Measurements from ENCODE around the gene ZNF263.

The ZNF263 gene

GRCh38 chr16:3295783-3296182 is 12.5 kb downstream of the ZNF263 start:
- H3K4me3 ChIP-seq (ENCODE audit: low read depth, low read length) = no peak overlapping the region
- TF ChIP-seq CTCF (IDR thresholded peaks at IDR 0.05; ENCODE audit: borderline replicate concordance, insufficient read depth, low read depth, low read length) = no peak

DNA sequence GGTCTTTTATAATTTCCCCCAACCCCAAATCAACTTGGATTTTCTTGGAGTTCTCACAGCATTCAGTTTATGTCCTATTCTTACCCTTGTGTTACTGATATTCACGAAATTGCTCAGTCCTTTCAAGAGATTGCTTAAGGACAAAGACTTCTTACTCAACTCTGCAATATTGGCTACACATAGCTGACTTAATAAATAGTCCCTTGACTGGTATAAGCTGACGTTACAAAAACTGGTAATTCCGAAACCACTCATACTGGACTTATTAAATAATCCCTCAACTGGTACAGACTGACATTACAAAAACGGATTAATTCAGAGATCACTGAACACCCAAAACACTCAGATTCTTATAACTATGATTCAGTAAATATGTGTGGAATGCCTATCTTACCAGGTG is 21.1 kb downstream of the ZNF263 start:
- no peak for TF ChIP-seq CTCF (IDR thresholded peaks at IDR 0.05; ENCODE audit: borderline replicate concordance, insufficient read depth, low read depth, low read length)
- H3K4me3 ChIP-seq (ENCODE audit: low read depth, low read length) = no peak overlapping the region

DNA sequence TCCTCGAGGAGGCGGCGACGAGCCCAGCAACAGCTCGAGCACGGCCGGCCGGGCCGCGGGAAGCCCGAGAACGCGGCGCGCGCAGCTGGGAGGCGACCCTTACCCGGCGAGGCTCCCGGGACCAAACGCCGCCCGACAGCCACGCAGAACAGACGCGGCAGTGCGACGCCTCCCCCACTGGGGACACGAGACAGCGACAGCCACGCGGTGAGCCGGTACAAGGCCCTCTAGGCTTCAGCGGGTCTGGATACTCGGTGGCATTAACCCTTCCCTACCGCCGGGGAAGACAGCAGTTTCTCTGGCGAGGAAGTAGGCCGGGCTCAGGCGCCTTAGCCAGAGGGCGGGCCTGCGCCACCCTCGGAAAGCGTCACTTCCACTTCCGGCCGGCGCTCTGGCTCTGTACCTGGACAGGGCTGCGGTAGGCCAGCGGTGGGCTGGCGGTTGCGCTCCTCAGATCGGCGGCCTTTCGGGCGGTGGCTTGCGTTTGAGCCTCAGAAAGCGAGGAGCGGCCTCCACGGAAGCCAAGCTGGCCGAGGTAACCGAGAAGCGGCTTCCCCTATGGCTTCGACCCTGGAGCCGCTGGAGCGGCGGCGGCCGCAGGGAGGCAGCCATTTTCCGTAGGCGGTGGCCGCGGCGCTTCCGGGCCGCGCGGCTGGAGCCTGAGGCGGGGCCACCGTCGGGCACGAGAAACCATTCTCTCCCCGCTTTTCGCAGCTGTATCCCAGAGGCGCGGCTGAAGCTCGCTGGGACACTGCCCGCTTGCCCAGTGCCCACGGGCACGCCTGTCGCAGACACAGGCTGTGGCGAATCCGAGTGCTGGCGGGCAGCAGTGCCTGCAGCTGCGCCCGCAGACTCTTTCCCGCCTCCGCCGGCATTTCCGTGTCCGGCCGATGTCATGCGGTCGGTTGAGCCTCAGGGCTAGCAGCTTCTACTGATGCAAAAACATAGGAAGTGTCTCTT is 22.1 kb downstream of the ZNF263 start, which contains the start of the genes TIGD7 and ZNF75A:
Gene TIGD7 (minus strand): TSS at position 322 of the 960 bp plus-strand sequence. CDS start 4,816 bp downstream, outside the sequence.
Gene ZNF75A (plus strand): TSS at position 389 of the 960 bp plus-strand sequence. CDS start 2,932 bp downstream, outside the sequence.
- TF ChIP-seq CTCF (IDR thresholded peaks at IDR 0.05; ENCODE audit: borderline replicate concordance, insufficient read depth, low read depth, low read length) = no peak
- H3K4me3 ChIP-seq (ENCODE audit: low read depth, low read length) = peak within 1 kb of the TSS; percentile 95

DNA sequence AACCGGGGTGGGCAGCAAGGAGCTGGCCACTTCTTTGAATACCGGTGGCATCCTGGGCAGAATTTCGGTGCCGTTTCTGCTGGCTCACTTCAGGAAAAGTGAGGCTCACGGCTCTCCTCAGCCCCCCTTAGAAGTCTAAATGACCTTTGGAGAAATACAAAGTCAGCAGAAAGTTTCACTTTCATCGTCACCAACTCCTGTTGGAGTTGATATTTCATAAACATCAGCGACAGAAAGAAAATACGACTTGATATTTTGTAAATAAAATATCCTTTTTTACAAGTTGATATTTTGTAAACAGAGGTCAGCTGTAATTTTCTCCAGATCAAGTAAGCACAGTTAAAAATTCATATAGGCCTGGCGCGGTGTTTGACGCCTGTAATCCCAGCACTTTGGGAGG is 22.8 kb downstream of the ZNF263 start:
- no peak for TF ChIP-seq CTCF (IDR thresholded peaks at IDR 0.05; ENCODE audit: borderline replicate concordance, insufficient read depth, low read depth, low read length)
- peak overlapping the region; percentile 95 for H3K4me3 ChIP-seq (ENCODE audit: low read depth, low read length)

DNA sequence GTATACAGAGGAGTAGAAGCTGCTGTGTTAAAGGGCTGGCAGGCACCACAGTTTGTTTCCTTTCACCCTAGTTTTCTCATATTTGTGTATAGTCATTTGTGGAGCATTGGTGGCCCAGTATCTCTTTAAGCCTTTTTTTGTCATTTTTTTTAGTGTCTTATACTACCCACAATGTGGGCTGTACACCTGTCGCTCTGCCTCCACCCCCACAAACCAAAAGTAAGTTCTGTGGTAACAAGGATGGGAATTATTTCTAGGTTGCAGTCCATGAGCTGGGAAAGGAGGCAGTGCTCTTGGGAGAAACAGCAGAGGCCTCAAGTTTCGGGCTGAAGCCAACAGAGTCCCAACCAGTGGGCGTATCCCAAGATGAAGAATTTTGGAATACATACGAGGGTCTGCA is 28.2 kb downstream of the ZNF263 start:
- no peak overlapping the region for H3K4me3 ChIP-seq (ENCODE audit: low read depth, low read length)
- no peak for TF ChIP-seq CTCF (IDR thresholded peaks at IDR 0.05; ENCODE audit: borderline replicate concordance, insufficient read depth, low read depth, low read length)

- H3K4me3 ChIP-seq (ENCODE audit: low read depth, low read length) = no peak overlapping the region
- no peak for TF ChIP-seq CTCF (IDR thresholded peaks at IDR 0.05; ENCODE audit: borderline replicate concordance, insufficient read depth, low read depth, low read length)
Measured at GRCh38 chr16:3317315-3317999, 34.2 kb downstream of the ZNF263 start.

Data from GM12875 (cell line).